GM23248 (cell line): ENCODE measurements around the gene GCM1. TPM values are rescaled to one million over a fixed set of nuclear protein-coding genes. Genes with fewer than 3 reads are reported as not detected.
A peak's percentile ranks its signal among the peaks of the same experiment; 100 is the strongest.
"Not testable (repeated sequence)": the region's sequence is repeated elsewhere in the genome, so short reads cannot be mapped to it uniquely, and the experiment has no call there.

Experiments
- DNase-seq: peaks from one replicate; pipeline ENCODE4 v3.0.0-alpha.2; 2015
- H2AFZ ChIP-seq: fragments of 200-600 bp; sonication (generic); 2 replicates; pipeline ENCODE4 v1.6.1; 2016; ENCODE audit warnings: antibody characterized with exemption
- H3F3A ChIP-seq: fragments of 200-600 bp; sonication (generic); 2 replicates; pipeline ENCODE4 v1.6.1; 2016; ENCODE audit warnings: mild to moderate bottlenecking, antibody characterized with exemption, mixed run types; ENCODE audit not compliant: insufficient read depth
- H3K27ac ChIP-seq: fragments of 200-600 bp; sonication (generic); 2 replicates; pipeline ENCODE4 v1.5.1; 2016; ENCODE audit warnings: mild to moderate bottlenecking
- H3K27me3 ChIP-seq: fragments of 200-600 bp; sonication (generic); replicated peaks from 2 replicates; pipeline ENCODE4 v1.6.1; 2016; ENCODE audit warnings: mild to moderate bottlenecking; ENCODE audit not compliant: insufficient read depth
- H3K36me3 ChIP-seq: fragments of 200-600 bp; sonication (generic); 2 replicates; pipeline ENCODE4 v1.6.1; 2016; ENCODE audit warnings: low read depth, mild to moderate bottlenecking
- H3K4me1 ChIP-seq: fragments of 200-600 bp; sonication (generic); 2 replicates; pipeline ENCODE4 v1.6.1; 2016; ENCODE audit warnings: mild to moderate bottlenecking; ENCODE audit not compliant: insufficient read depth
- H3K4me2 ChIP-seq: fragments of 200-600 bp; sonication (generic); one replicate; pipeline ENCODE4 v1.6.1; 2016; ENCODE audit warnings: mild to moderate bottlenecking; ENCODE audit not compliant: unreplicated experiment
- H3K4me3 ChIP-seq: fragments of 200-600 bp; sonication (generic); 2 replicates; pipeline ENCODE4 v1.5.1; 2016; ENCODE audit warnings: mild to moderate bottlenecking
- H3K79me2 ChIP-seq: fragments of 200-600 bp; sonication (generic); 2 replicates; pipeline ENCODE4 v1.6.1; 2016; ENCODE audit warnings: mild to moderate bottlenecking; ENCODE audit not compliant: insufficient read depth
- H3K9ac ChIP-seq: fragments of 200-600 bp; sonication (generic); 2 replicates; pipeline ENCODE4 v1.6.1; 2016; ENCODE audit warnings: mild to moderate bottlenecking
- H3K9me2 ChIP-seq: fragments of 200-600 bp; sonication (generic); 2 replicates; pipeline ENCODE4 v1.6.1; 2016; ENCODE audit warnings: mixed run types, mild to moderate bottlenecking, moderate library complexity; ENCODE audit not compliant: insufficient read depth
- H3K9me3 ChIP-seq: fragments of 200-600 bp; sonication (generic); one replicate; pipeline ENCODE4 v1.6.1; 2017; ENCODE audit warnings: low read depth
- H4K20me1 ChIP-seq: fragments of 200-600 bp; sonication (generic); 2 replicates; pipeline ENCODE4 v1.6.0; 2016; ENCODE audit not compliant: insufficient read depth
- EZH2 ChIP-seq: fragments of 200-600 bp; sonication (generic); IDR thresholded peaks from 2 replicates; pipeline ENCODE4 v1.6.1; 2018; ENCODE audit warnings: antibody characterized with exemption, mild to moderate bottlenecking; ENCODE audit not compliant: insufficient read depth, poor library complexity, severe bottlenecking
- EZH2phosphoT487 ChIP-seq: fragments of 200-600 bp; sonication (generic); IDR thresholded peaks from 2 replicates; pipeline ENCODE4 v1.6.1; 2018; ENCODE audit warnings: antibody characterized with exemption, moderate library complexity, mild to moderate bottlenecking, low read depth; ENCODE audit not compliant: insufficient read depth
- whole genome bisulfite sequencing, 2 experiments: methylation state at CpG; one replicate each; pipeline ENCODE4 v1.1.6; 2015 to 2017; ENCODE audit warnings: low lambda C conversion rate in 2 of 2, low coverage in 1 of 2; ENCODE audit errors: missing lambda C conversion rate in 2 of 2; 5-methylcytosine and 5-hydroxymethylcytosine counted together
- in situ Hi-C: fragments of 300-500 bp; cut with MboI; formaldehyde crosslinking; loops from 2 replicates; pipeline ENCODE4 v1.15.0; 2020
- polyA plus RNA-seq: library from polyadenylated mRNA; unstranded; fragments of >200 nt; fragmentation: Nextera tagmentation; extraction: Ambion mirVana; gene quantifications from 2 replicates; pipeline ENCODE4 v1.2.1, GENCODE V29; 2016
- total RNA-seq: library from RNA; depleted of rRNA; stranded (reverse); fragments of >200 nt; shearing (Covaris generic); gene quantifications from 2 replicates; pipeline ENCODE4 v1.2.3, GENCODE V29; 2014

The GCM1 gene
- total and polyA plus RNA-seq, 2 experiments from 2014 or later, result not detected

GRCh38 chr6:53159558-53159957 lies 10.9 kb upstream of the GCM1 start:
- in situ Hi-C loops, result no loop called here

GRCh38 chr6:53158076-53158475 lies 9.4 kb upstream of the GCM1 start:
- H3K36me3 ChIP-seq, H3K4me3 ChIP-seq, H3K9ac ChIP-seq, in situ Hi-C loops, H3F3A ChIP-seq, H3K4me1 ChIP-seq, H2AFZ ChIP-seq, H3K79me2 ChIP-seq, H3K9me3 ChIP-seq, H3K9me2 ChIP-seq, H3K27ac ChIP-seq, DNase-seq, H4K20me1 ChIP-seq, H3K4me2 ChIP-seq, H3K27me3 ChIP-seq: not testable (repeated sequence)
- 77 to 78% methylated on average over 6 of the region's 6 CpGs for WGBS, 2 experiments

More at GRCh38 chr6:53159558-53159957, 10.9 kb upstream of the GCM1 start:
- no peaks in the 10 kb centered on the region for H4K20me1 ChIP-seq
- H3F3A ChIP-seq, result no peaks in the 10 kb centered on the region
- H3K27me3 ChIP-seq, result no peaks in the 10 kb centered on the region
- H3K4me1 ChIP-seq, result peaks cover 6% of the 10 kb centered on the region; the same call in 1 of the 2 replicates
- no peak for TF ChIP-seq EZH2
- H3K9ac ChIP-seq, result no peak overlapping the region
- no peak overlapping the region for H3K4me2 ChIP-seq
- no peaks in the 10 kb centered on the region for H3K36me3 ChIP-seq
- H3K27ac ChIP-seq, result no peak overlapping the region
- H3K79me2 ChIP-seq, result no peaks in the 10 kb centered on the region
- H2AFZ ChIP-seq, result no peak overlapping the region
- WGBS, 2 experiments, result 25 to 33% methylated on average over 2 of the region's 2 CpGs
- DNase-seq, result peak; percentile 51
- H3K9me3 ChIP-seq, result no peaks in the 10 kb centered on the region
- no peak overlapping the region for H3K4me3 ChIP-seq
- no peaks in the 10 kb centered on the region for H3K9me2 ChIP-seq

- in situ Hi-C loops, H3K27me3 ChIP-seq: not testable (repeated sequence)
- 63 to 70% methylated on average over 4 of the region's 4 CpGs for WGBS, 2 experiments
These were observed 6.6 kb upstream of the GCM1 start for GRCh38 chr6:53155279-53155678.

GRCh38 chr6:53154794-53155193 lies 6.2 kb upstream of the GCM1 start:
- H2AFZ ChIP-seq, result no peak overlapping the region
- WGBS, 2 experiments, result 73 to 81% methylated on average over 2 of the region's 2 CpGs

More at GRCh38 chr6:53155279-53155678, 6.6 kb upstream of the GCM1 start:
- not testable (repeated sequence) for H3F3A ChIP-seq, H4K20me1 ChIP-seq, H3K4me2 ChIP-seq, H3K4me3 ChIP-seq, H3K4me1 ChIP-seq, DNase-seq, H3K9me3 ChIP-seq, H3K36me3 ChIP-seq, H3K9ac ChIP-seq, H3K79me2 ChIP-seq, H3K9me2 ChIP-seq, H2AFZ ChIP-seq, H3K27ac ChIP-seq

GRCh38 chr6:53154071-53154470 lies 5.4 kb upstream of the GCM1 start:
- Histone ChIP-seq H3K79me2 (no peaks in the 10 kb centered on the region), H3K9ac (no peak overlapping the region), H3K4me2 (no peak overlapping the region), H3F3A (no peaks in the 10 kb centered on the region), H2AFZ (no peak overlapping the region), H3K4me3 (no peak overlapping the region), H3K27me3 (no peaks in the 10 kb centered on the region), H3K36me3 (no peaks in the 10 kb centered on the region), H3K4me1 (no peaks in the 10 kb centered on the region), H4K20me1 (no peaks in the 10 kb centered on the region), H3K9me3 (no peaks in the 10 kb centered on the region), H3K27ac (no peak overlapping the region), H3K9me2 (no peaks in the 10 kb centered on the region)
- WGBS, 2 experiments, result 69 to 71% methylated on average over 4 of the region's 4 CpGs
- no peak for TF ChIP-seq EZH2
- no peak for TF ChIP-seq EZH2phosphoT487
- in situ Hi-C loops, result no loop called here
- no peak for DNase-seq

More at GRCh38 chr6:53154794-53155193, 6.2 kb upstream of the GCM1 start:
- Histone ChIP-seq H3K4me1 (no peaks in the 10 kb centered on the region), H3K4me2 (no peak overlapping the region), H4K20me1 (no peaks in the 10 kb centered on the region), H3K27ac (no peak overlapping the region), H3K27me3 (no peaks in the 10 kb centered on the region), H3K9ac (no peak overlapping the region), H3K79me2 (no peaks in the 10 kb centered on the region), H3K4me3 (no peak overlapping the region), H3K36me3 (no peaks in the 10 kb centered on the region), H3F3A (no peaks in the 10 kb centered on the region), H3K9me3 (no peaks in the 10 kb centered on the region), H3K9me2 (no peaks in the 10 kb centered on the region)
- DNase-seq, result peak; percentile 18
- TF ChIP-seq EZH2 (no peak), EZH2phosphoT487 (no peak)
- in situ Hi-C loops, result no loop called here
